Cardiac fibroblast (primary cell): ENCODE data around the gene DMRT1.

Experiments
- DNase-seq, 2 donors: peaks; one replicate each; pipeline versions ENCODE4 v3.0.0 to v3.0.0-alpha.2; 2010; ENCODE audit warnings: low read depth in 2 of 2
- H3K4me3 ChIP-seq, 2 donors: replicated peaks in 1 of 2; 1 replicate in 1 of 2; 2 replicates in 1 of 2; pipeline ENCODE4 v1.5.1; 2011; ENCODE audit warnings: low read depth in 2 of 2, low read length in 2 of 2, mild to moderate bottlenecking in 2 of 2, moderate library complexity in 1 of 2
- CTCF ChIP-seq: IDR thresholded peaks from one replicate; pipeline ENCODE4 v1.5.1; 2011; ENCODE audit warnings: low read depth, mild to moderate bottlenecking, low read length, inconsistent platforms

DMRT1 gene

GRCh38 chr9:917730-918129 lies 76.2 kb downstream of the DMRT1 start:
- TF ChIP-seq CTCF: no peak
- no peak for DNase-seq
- H3K4me3 ChIP-seq: no peak overlapping the region

GRCh38 chr9:920927-921326 lies 79.4 kb downstream of the DMRT1 start:
- no peak for TF ChIP-seq CTCF
- no peak for DNase-seq
- H3K4me3 ChIP-seq: no peak overlapping the region

GRCh38 chr9:922171-922570 lies 80.7 kb downstream of the DMRT1 start:
- no peak for TF ChIP-seq CTCF
- H3K4me3 ChIP-seq: no peak overlapping the region
- DNase-seq: no peak

GRCh38 chr9:922731-923130 lies 81.2 kb downstream of the DMRT1 start:
- no peak overlapping the region for H3K4me3 ChIP-seq
- TF ChIP-seq CTCF: no peak
- no peak for DNase-seq

GRCh38 chr9:926976-927375 lies 85.5 kb downstream of the DMRT1 start:
- no peak for DNase-seq
- no peak for TF ChIP-seq CTCF
- H3K4me3 ChIP-seq: no peak overlapping the region

GRCh38 chr9:928363-929042 lies 87.0 kb downstream of the DMRT1 start:
- H3K4me3 ChIP-seq: no peak overlapping the region
- TF ChIP-seq CTCF: peak; percentile 8
- DNase-seq: no peak

- no peak for DNase-seq
- TF ChIP-seq CTCF: no peak
- no peak overlapping the region for H3K4me3 ChIP-seq
Observed at GRCh38 chr9:929719-930118, 88.2 kb downstream of the DMRT1 start.
